ENCODE results near the gene SPECC1.
"Not testable (repeated sequence)": the region's sequence is repeated elsewhere in the genome, so short reads cannot be mapped to it uniquely, and the experiment has no call there.

The SPECC1 gene

DNA sequence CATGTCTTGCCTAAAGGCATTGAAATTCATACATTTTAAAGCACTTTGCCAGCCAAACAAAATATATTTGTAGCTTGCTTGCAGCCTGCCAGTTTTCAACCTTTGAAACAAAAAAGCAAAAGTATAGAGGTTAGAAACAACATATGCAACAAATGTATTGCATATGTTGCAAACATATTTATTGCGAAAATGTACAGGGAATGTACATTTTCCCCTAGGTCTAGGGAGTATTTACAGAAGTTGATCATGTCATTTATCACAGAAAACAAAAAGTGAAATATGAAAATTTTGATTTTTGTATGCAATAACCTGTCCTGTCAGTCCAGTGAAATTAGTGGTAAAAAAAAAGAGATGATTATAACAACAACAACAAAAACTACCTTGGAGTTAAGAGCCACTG, 171.5 kb downstream of the SPECC1 start:
- no peak for DNase-seq

DNA sequence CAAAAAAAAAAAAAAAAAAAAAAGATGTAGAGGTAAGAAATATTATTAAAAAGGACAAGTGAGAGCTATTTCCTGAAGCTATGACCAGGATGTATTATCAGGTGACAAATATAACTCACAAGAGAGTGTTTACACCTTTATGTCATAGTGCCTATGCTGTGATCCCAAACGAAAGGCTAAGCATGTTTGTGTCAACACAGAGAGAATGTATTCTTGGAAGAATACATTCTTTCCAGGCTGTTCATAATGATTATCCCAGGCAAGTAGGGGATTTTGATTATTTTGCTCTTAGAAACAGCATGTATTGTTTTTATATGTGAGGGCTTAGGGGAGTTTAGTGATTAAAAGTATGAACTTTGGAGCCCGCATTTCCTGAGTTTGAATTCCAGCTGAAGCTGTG, 175.0 kb downstream of the SPECC1 start:
- DNase-seq: no peak

- DNase-seq: no peak
These were observed 175.9 kb downstream of the SPECC1 start for GRCh38 chr17:20184977-20185619.

- peak; percentile 17 for DNase-seq
These were observed 177.9 kb downstream of the SPECC1 start for GRCh38 chr17:20187049-20187448.

- no peak for DNase-seq
These were observed 180.1 kb downstream of the SPECC1 start for GRCh38 chr17:20189302-20189701.

GRCh38 chr17:20189979-20190378, 180.8 kb downstream of the SPECC1 start:
- no peak for DNase-seq

GRCh38 chr17:20190605-20191004, 181.4 kb downstream of the SPECC1 start:
- DNase-seq: no peak

GRCh38 chr17:20191056-20191455, 181.9 kb downstream of the SPECC1 start:
- DNase-seq: peak; percentile 48

- DNase-seq: not testable (repeated sequence)
These were observed 187.1 kb downstream of the SPECC1 start for GRCh38 chr17:20196286-20196685.

DNA sequence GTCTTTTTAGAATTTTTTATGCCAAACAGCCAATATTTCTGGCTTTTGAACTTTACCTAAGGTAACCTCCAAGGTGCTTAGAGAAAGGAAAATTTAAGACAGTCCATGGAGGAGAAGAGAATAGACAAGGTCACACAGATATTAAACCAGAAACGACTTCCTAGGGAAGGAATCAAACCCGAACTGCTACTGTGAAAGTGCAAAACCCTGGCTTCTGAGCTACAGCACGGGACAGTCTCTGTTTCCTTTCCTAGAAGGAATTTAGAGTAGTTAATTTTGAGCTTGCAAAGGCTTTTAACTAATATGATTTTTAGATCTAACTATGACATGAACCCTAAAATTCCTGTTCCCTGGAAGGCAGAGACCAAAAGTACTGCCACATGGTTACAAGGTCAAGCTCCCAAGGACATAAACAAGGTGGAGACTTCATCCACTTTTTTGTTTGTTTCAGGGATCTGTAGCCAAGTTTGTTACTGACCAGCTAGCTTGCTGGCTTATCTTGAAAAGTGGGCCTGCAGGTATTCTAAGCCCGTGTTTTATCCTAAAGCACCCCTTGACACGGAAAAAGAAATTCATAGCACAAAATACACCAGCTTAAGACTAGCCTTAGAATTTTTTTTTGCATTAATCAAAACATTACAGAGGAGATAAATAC, 188.2 kb downstream of the SPECC1 start:
- DNase-seq: no peak

- DNase-seq: no peak
These were observed 191.0 kb downstream of the SPECC1 start for GRCh38 chr17:20200016-20200795.

DNA sequence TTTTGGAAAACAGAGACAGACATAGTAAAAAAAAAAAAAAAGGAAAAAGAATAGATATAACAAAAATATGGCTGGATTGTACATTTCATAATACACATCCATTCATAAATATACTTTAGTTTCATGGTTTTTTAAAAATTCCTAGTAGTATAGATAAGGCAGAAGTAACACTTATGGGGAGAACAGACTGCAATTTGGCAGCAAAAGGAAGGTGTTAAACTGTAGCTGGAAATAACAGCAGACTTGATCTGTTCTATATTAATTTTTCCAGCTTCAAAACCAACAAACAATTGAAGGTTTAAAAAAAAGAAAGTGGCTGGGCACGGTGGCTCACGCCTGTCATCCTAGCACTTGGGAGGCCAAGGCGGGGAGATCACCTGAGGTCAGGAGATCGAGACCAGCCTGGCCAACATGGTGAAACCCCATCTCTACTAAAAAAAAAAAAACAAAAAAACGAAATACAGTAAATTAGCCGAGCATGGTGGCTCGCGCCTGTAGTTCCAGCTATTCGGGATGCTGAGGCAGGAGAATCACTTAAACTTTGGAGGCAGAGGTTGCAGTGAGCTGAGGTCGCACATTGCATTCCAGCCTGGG, 191.8 kb downstream of the SPECC1 start:
- DNase-seq: no peak

GRCh38 chr17:20202141-20202621, 193.0 kb downstream of the SPECC1 start:
- DNase-seq: no peak

GRCh38 chr17:20203018-20203417, 193.9 kb downstream of the SPECC1 start:
- no peak for DNase-seq

- no peak for DNase-seq
These were observed 194.7 kb downstream of the SPECC1 start for GRCh38 chr17:20203761-20204263.

DNA sequence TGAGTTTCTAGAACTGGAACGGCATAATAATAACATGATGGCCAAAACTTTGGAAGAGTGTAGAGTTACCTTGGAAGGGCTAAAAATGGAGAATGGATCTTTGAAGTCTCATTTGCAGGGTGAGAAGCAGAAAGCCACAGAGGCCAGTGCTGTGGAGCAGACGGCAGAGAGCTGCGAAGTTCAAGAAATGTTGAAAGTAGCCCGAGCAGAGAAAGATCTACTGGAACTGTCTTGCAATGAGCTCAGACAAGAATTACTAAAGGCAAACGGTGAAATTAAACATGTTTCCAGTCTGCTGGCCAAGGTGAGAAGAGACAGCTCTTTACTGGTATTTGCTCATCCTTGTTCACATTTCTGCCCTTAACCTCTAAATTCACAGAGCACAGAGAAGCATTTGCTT, 196.4 kb downstream of the SPECC1 start:
- no peak for DNase-seq

DNA sequence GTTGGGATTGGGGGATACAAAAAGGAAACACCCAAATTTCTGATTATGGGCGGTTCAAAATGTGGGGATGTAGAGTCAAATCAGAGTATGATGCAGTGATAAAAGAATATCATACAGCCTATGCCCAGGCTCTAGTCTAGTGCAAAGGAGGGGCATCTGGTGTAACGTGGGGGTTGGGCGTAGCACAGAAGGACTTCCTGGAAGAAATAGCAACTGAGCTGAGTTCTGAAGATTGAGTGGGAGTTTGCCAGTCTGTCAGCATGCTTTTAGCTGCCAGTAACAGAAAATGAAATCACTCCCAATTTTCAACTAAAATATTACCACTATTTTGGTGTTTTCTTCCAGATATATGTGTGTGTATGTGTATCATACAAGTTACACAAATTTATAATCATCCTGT, 196.9 kb downstream of the SPECC1 start:
- DNase-seq: no peak

GRCh38 chr17:20206591-20206990, 197.4 kb downstream of the SPECC1 start:
- DNase-seq: peak; percentile 71

DNA sequence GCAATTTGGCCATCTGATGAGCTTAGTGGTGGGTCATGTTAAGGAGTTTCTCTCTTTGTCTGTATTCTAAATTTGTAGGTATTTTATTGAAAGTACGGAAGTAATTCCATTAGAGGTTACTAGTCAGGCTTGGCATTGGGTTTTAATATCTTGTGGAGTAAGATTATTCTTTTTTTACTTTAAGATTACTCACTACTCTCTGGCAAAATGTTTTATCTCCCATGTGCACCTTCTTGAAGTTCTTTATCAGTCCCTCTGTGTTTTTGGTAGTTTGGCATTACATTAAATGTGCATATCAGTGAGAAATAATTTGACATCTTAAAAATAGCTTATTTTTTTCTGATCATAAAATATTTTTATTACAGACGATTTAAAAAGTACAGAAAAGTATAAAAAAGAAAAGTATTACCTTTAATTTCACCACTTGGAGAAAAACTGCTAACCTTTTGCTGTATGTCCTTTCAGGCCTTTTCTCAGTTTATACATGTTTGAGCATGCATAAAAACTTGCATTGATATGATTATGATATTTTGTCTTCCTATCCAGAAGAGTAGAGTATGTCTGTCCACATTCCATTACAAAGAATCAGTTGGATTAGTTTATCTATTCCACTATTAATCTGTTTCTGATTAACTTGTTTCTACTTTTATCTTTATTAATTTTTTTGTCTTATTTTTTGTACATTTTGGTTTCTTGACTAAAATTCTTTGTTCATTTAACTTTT, 198.3 kb downstream of the SPECC1 start:
- DNase-seq: no peak

- no peak for DNase-seq
These were observed 199.6 kb downstream of the SPECC1 start for GRCh38 chr17:20208717-20209116.

GRCh38 chr17:20210180-20210579, 201.0 kb downstream of the SPECC1 start:
- DNase-seq: no peak

DNA sequence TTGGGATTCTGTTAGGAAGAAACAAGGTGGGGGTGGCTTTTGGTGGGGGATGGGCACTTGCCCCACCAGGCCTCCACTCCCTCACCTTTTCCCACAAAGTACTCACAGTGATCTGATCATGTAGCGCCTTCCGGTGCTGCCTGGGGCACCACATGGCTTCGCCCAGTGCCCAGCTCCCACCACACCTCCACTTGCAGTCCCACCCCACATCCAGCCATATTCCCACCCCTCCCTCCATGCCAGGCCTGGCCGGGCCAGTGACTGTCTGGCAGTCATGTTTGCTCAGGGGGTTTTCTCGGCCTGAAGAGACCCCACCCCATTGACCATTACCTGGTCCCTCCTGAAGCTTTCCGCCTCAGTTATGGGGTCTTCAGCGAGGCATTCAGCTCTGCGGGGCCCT, 201.5 kb downstream of the SPECC1 start:
- DNase-seq: no peak

All from fibroblast of skin of scalp (primary cell).